HG03159 (cell line): ENCODE measurements around the gene SLC25A43.
A peak's percentile ranks its signal among the peaks of the same experiment; 100 is the strongest.
"Not testable (repeated sequence)": the region's sequence is repeated elsewhere in the genome, so short reads cannot be mapped to it uniquely, and the experiment has no call there.

Experiments
- ATAC-seq: cut with Tn5 transposase; IDR thresholded peaks from one replicate; pipeline ENCODE4 v1.9.1; 2021; ENCODE audit warnings: mild to moderate bottlenecking, moderate library complexity; ENCODE audit not compliant: unreplicated experiment

Gene SLC25A43

GRCh38 chrX:119467433-119467832, 68.3 kb downstream of the SLC25A43 start:
- ATAC-seq = no peak

- peak; percentile 78 for ATAC-seq
Observed at GRCh38 chrX:119467842-119468550, 68.9 kb downstream of the SLC25A43 start, which contains the start of gene SLC25A5. Gene SLC25A5 (plus strand): TSS chrX:119468444. CDS start chrX:119468516, 72 bp downstream.

DNA sequence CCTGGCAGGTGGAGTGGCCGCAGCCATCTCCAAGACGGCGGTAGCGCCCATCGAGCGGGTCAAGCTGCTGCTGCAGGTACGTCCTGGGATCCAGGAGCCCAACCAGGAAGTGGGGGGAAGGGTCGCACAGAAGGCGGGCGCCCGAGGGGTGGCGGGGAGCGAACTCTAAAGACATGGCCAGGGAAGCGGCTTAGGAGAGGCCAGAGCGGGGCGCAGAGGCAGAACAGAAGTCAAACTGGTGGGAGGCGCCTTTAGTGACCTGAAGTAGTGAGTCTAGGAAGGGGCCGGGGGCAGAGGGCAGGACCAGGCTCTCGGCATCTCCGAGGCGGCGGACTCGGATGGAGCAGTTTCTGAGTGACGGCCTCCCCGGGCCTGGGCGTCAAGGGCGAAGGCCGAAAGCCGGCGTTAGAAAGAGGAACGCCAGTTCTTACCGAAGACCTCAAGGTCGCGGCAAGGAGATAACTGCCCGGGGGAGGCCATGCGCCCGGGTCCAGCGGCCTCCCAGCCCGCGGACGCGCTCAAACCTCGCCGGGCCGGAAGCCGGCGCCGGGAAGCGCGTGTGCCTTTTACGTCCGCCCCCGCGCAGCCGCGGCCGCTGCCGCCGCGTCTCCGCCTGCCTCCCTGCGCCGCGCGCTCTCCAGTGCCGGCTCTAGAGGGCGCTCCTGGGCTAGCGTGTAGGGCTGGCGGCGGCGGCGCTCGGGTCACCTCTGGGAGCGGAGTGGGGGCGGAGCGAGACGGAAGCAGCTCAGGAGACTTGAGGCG, 69.6 kb downstream of the SLC25A43 start:
- ATAC-seq = peak; percentile 71

DNA sequence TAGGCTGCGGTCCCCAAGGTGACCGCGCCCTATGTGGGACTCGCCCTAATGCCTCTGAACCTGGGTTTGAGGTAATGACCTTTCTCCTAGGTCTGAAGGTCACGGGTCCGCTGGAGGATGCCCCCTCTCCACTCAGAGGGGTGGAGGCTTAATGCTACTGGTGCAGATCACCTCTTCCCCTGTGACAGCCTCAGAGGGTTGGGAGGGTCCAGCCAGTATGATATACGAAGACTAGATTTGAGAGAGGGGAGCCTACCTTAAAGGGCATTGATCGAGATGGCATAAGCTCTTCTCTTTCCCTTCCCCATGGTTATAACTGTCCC, 70.1 kb downstream of the SLC25A43 start:
- no peak for ATAC-seq

GRCh38 chrX:119474615-119475388, 75.7 kb downstream of the SLC25A43 start:
- ATAC-seq = no peak

DNA sequence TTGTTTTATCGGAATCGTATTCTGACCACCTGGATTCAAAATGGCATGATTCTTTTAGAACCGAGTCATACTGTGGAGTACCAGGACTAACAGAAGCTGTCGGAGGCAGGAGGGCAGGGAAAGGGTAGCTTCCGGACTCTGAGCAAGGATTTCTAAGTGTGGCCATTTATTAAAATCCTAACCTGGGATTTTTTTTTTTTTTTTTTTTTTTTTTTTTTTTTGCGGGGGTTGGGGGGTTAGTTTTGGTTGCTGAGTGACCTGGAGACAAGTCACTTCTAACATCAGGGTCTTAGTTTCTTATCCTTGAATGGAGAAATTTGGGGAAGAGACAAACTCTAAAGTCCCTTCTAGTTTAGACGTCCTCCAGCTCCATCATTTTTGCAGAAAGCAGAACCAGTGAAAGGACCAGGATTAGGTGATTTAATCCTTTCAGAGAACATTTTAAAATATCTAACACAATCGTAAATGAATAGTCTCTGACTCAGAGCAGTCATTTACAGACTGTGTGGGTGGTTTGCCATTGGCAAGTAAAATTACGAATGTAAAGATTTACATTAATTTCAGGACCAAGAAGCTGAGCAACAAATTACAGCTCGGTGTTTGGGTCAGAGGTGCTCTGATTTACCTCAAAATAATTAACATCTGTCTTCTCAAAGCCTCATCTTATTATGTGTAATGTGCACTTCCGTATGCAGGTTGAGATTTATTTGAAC, 76.4 kb downstream of the SLC25A43 start:
- no peak for ATAC-seq

DNA sequence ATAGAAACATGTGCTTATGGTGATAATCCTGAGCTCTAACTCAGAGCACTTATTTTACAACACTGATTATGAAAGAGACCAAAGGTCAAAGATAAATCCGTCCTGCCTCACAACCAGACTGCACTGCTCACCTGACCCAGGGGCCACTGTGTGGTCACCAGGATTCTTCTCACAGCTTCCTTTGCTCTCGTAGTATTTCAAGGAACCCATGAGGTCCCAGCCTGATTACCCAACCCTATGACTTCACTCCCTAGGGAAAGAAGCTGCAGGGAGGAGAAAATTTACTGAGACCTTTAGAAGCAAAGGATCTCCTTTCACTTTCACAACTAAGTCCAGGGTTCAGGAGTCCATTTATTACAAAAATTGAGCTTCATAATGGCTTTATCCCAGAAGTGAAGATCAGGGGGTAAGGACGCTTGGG, 78.7 kb downstream of the SLC25A43 start:
- ATAC-seq = no peak

GRCh38 chrX:119478504-119478903, 79.4 kb downstream of the SLC25A43 start:
- no peak for ATAC-seq

DNA sequence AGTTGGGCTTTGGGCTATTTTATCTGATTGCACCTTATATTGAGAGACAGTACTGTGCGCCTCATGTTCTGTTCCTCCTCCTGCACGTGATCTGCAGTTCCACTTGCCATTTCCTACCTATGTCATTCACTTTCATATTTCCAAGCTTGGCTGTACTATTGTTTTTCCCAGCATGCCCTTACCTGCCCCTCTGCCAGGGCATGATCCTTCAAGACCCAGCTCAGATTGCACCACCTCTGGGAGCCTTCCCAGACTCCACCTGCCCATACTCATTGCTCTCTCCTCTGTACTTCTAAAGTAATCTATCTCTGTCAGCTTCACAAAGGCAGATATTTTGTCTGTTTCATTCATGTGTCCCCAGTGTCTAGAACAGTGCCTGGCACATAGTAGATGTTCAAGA, 80.7 kb downstream of the SLC25A43 start:
- ATAC-seq = no peak

DNA sequence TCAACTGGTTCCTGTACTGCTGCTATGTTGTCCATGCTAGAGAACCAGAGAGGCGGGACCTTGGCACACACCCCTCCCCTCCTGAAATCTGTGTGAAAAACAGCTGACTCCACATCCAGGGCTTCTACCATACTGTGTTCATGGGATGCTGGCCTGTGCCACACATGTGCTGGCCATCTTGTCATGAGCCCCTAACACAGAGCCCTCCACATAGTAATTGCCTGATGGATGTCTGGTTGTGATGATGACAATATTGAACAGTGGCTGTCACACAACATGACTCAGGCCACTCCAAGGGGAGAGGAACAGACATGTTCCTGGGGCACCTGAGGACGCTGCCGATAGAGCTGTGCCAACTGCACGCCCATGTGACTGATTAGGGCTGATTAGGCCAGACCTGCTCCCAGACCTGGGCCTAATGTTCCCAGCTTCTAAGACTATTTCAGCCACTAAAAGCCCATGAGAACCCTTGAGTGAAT, 82.2 kb downstream of the SLC25A43 start:
- no peak for ATAC-seq

GRCh38 chrX:119482041-119482440, 82.9 kb downstream of the SLC25A43 start:
- no peak for ATAC-seq

DNA sequence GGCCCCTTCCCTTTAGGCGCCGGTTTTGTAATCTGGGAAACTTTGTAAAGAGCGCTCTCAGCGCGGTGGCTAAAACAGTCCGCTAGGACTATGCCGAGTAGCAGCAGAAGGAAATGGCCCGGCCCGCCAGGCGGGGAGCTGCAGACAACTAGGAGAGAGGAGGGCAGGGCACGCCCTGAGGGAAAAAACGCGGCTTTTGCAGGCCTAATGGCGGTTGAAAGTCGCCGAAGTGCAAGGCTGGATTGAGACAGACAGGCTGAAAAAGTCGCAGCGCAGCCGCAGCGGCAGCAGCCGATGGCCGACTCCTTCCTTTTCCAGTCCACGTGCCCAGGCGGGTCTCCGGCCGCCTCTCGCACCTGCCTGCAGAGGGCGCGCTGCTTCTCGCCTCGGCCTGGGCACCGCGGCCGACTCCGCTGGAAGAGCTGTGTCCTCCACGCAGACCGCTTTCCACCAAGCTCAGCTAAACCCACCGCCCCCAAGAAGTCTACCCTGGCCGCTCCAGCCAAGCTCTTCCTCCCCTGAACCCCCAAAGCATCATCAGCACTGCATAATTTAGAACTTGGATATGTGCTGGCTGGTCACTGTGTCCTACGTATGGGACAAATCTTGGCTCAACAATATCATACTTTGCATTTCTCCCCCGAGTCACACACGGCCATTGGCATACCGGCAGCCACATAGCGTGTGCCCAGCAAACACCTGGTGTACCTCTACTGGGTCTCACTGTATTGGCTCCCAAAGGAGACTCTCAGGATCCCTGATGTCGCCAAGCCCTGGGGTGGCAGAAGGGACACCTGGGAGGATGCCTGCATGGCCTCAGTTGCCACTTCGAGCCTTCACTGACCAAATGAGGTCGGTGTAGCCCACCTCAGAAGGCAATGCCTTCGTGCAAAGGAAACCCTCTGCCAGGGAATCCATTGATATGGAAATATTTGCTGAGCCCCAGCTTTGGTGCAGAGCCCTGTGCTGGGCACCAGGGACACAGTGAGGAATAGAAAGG, 83.6 kb downstream of the SLC25A43 start:
- peak; percentile 72 for ATAC-seq

GRCh38 chrX:119486745-119487144, 87.6 kb downstream of the SLC25A43 start:
- no peak for ATAC-seq

DNA sequence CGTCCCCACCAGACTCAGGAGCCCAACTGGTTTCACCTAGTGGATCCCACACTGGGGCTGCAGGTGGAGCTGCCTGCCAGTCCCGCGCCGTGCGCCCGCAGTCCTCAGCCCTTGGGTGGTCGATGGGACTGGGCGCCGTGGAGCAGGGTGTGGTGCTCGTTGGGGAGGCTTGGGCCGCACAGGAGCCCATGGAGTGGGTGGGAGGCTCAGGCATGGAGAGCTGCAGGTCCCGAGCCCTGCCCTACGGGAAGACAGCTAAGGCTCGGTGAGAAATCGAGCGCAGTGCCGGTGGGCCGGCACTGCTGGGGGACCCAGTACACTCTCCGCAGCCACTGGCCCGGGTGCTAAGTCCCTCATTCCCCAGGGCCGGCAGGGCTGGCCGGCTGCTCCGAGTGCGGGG, 88.6 kb downstream of the SLC25A43 start:
- ATAC-seq = not testable (repeated sequence)

GRCh38 chrX:119488749-119489148, 89.6 kb downstream of the SLC25A43 start:
- no peak for ATAC-seq

DNA sequence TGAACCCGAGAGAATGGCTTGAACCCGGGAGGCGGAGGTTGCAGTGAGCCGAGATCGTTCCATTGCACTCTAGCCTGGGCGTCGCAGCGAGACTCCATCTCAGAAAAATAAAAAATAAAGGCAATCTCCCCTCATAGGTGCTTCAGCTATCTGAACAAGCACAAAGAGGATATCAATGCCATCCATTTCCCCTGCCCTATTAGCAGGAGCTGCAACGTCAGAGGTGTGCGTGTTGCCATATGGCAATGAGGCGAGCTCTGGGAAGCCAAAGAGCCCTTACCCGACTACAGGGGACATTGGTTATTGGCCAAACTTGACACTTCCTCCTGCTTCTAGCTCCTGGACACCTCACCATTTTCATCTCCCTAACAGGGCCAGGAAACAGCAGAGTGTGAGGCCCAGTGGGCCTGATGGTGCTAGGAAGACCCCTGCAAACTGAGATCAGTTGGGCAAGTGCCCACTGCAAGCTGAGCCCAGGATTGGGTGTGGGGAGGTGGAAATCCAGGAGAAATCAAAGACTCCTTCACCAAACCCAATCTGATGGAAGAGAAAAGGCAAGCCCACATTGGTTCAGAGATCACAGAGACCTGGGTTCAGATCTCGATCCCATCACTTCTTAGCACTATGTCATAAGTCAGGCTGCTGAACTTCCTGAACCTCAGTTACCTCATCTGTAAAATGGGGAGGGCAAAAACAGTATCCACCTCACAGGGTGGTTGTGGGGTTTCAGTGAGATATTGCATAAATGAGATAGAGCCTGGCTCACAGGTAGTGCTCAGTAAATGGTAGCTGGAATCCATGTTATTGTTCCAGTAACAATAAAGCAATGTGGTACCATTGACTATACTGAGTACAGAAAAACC, 90.3 kb downstream of the SLC25A43 start:
- ATAC-seq = no peak

GRCh38 chrX:119492463-119492862, 93.3 kb downstream of the SLC25A43 start:
- no peak for ATAC-seq

DNA sequence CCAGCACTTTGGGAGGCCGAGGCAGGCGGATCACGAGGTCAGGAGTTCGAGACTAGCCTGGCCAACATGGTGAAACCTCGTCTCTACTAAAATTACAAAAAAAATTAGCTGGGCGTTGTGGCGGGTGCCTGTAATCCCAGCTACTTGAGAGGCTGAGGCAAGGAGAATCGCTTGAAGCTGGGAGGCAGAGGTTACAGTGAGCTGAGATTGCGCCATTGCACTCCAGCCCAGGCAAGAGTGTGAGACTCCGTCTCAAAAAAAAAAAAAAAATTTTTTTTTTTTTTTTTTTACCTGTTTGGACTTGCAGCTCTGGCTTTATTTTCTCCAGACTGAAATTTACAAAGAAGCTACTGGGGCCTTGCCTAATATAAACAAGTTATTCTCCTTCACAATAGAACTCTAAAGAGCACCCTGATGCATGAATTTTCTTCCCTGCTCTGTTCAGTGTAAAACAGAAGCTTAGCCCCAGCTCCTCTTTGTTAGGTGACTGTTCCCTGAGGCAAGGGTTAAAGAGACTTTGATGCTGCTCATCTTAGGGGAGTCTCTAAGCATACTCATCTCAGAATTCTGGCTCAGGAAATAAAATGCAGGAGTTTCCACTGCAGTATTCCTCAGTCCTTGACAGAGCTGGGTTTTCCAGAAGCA, 94.8 kb downstream of the SLC25A43 start:
- not testable (repeated sequence) for ATAC-seq
